Spleen (tissue), 7 donors: ENCODE measurements around the gene TGM3.

Experiments
- POLR2A ChIP-seq, 3 donors: fragments of 450-650 bp; IDR thresholded peaks; one replicate each; pipeline ENCODE4 v1.5.1; 2017; ENCODE audit warnings: antibody characterized with exemption in 3 of 3, mild to moderate bottlenecking in 1 of 3
- TF ChIP-seq, protein P1 (sequence below), 11 experiments: fragments of 200-600 bp in 7 of 11; fragments of 450-650 bp in 4 of 11; sonication (generic) in 4 of 11; IDR thresholded peaks in 8 of 11; conservative IDR thresholded peaks in 3 of 11; 1 replicate in 7 of 11; 2 replicates in 4 of 11; pipeline versions ENCODE4 v1.4.0 to v1.8.0; 2016 to 2021; ENCODE audit warnings: antibody characterized with exemption in 11 of 11, inconsistent platforms in 4 of 11, mild to moderate bottlenecking in 1 of 11
- donor health status: DM: no; HTN: no; CAD: no; lungs with moderate emphysema.
- donor health status: DM: no; HTN: no; CAD: no.
- donor health status: DM: no; HTN: no; CAD: no.

DNA sequence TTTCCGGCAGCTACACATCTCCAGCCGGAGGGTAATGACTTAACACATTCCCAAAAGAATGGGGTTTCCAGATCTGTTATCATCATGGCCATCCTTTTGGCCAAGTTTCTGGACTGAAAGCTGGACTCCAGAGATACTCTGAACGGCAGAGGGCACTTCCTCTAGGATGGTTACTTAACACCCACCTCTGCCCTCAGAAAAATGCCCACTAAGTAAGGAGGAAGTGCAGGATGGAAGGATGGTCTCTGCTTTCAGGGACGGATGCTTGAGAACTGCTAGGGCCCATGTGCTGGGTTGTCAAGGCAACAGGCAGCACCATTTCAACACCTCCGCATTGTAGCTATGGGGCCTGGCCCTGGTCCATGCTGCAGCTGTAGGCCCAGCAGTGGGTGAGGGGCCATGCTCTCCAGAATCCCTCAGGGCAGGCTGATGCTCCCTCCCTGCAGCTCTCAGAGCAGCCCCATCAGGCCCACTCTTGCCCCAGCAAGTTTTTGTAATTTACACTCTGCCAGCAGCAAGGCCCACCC is 16.5 kb upstream of the TGM3 start:
- TF ChIP-seq, protein P1, sequence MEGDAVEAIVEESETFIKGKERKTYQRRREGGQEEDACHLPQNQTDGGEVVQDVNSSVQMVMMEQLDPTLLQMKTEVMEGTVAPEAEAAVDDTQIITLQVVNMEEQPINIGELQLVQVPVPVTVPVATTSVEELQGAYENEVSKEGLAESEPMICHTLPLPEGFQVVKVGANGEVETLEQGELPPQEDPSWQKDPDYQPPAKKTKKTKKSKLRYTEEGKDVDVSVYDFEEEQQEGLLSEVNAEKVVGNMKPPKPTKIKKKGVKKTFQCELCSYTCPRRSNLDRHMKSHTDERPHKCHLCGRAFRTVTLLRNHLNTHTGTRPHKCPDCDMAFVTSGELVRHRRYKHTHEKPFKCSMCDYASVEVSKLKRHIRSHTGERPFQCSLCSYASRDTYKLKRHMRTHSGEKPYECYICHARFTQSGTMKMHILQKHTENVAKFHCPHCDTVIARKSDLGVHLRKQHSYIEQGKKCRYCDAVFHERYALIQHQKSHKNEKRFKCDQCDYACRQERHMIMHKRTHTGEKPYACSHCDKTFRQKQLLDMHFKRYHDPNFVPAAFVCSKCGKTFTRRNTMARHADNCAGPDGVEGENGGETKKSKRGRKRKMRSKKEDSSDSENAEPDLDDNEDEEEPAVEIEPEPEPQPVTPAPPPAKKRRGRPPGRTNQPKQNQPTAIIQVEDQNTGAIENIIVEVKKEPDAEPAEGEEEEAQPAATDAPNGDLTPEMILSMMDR (IDR thresholded peaks at IDR 0.05 in 8 of 11, conservative IDR thresholded peaks at IDR 0.05 in 3 of 11): no peak
- TF ChIP-seq POLR2A (IDR thresholded peaks at IDR 0.05): no peak
